Myocyte (in vitro differentiated cells): ENCODE measurements around the gene DLG5. TPM values are rescaled to one million over a fixed set of nuclear protein-coding genes. Genes with fewer than 3 reads are reported as not detected.
A peak's percentile ranks its signal among the peaks of the same experiment; 100 is the strongest.

Source experiments
- DNase-seq: peaks from one replicate; pipeline ENCODE4 v3.0.0-alpha.2; 2012; ENCODE audit warnings: low read depth
- total RNA-seq: library from RNA; depleted of rRNA; stranded (reverse); fragments of >200 nt; gene quantifications from 2 replicates; pipeline ENCODE4 v1.2.3, GENCODE V29; 2014

The DLG5 gene
- total RNA-seq, 1 donor from 2014 or later: 12.2 TPM

- DNase-seq: peak; percentile 85
These were observed 81.7 kb downstream of the DLG5 start for GRCh38 chr10:77844713-77845445.

GRCh38 chr10:77844177-77844576, 82.4 kb downstream of the DLG5 start:
- no peak for DNase-seq

- DNase-seq: no peak
These were observed 83.3 kb downstream of the DLG5 start for GRCh38 chr10:77843264-77843663.

GRCh38 chr10:77842652-77843212, 83.8 kb downstream of the DLG5 start:
- no peak for DNase-seq

GRCh38 chr10:77841711-77842375, 84.7 kb downstream of the DLG5 start:
- DNase-seq: no peak

DNA sequence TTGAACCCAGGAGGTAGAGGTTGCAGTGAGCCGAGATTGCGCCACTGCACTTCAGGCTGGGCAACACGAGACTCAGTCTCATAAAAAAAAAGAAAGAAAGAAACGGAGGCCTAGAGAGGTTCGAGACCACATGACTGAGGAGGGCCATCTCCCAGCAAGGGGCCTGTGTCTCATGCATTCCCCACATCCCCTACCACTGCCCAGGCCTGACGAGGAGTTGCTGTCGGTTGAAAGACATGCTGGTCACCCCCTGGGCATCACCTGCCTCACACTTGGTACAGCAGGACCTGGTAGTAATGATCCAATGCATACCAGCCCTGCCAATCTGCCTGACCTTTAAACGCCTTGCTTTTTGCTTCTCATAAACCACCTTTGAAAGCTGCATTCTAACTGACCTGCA, 85.9 kb downstream of the DLG5 start:
- DNase-seq: no peak

DNA sequence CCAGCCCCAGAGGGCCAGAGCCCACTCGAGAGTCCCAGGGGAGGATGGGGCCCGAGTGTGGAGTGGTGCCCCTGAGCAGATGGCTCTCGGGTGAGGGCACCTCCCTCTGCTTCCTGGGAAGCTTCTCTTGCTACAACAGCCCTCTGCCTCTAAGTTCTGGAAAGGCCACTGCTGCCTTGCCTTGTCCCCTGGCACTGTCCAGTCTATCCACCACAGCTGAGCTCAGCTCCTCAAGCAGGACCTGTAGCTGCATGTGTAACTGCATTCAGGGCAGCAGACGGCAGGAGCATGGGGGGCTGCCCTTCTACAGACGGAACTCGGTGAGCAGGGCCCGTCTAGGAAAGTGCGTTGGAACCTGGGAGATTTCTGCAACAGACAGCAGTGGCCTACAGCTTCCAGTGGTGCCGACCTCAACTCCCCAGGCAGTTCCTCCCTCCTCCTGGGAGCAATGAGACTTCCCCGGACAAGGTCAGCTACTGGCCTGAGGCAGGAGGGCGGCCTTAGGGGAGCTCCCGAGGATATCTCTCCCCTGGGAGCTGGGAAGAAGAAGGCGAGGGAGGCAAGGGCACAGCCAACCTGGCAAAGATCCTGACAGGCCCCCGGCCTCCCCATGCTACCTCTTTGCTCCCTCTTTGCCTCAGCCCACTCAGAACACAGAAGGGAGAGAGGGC, 88.5 kb downstream of the DLG5 start:
- no peak for DNase-seq

- DNase-seq: peak; percentile 80
These were observed 89.2 kb downstream of the DLG5 start for GRCh38 chr10:77837248-77837924.

DNA sequence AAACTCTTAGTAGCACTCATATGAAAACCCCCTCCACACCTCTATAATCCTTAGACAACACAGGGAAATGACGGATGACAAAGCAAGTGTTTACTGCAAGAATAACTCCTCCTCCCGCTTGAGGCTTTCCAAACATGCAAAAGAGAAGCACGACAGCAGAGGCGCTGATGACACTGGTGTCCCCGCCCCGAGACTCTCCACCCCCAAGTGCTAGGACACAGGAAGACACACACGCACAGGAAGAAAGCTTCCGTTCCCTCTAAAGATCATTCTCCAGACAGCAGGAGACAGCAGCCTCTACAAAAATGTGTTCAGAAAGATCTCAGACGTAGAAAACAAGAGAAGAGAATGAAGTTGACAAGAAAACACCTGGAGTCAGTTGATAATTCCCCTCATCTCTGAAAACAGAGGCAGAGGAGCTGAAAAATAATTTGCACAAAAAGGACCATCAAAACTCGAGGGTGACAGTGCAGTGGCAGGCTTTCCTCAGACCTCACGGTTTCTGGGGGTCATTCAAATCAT, 90.2 kb downstream of the DLG5 start:
- DNase-seq: peak; percentile 79

DNA sequence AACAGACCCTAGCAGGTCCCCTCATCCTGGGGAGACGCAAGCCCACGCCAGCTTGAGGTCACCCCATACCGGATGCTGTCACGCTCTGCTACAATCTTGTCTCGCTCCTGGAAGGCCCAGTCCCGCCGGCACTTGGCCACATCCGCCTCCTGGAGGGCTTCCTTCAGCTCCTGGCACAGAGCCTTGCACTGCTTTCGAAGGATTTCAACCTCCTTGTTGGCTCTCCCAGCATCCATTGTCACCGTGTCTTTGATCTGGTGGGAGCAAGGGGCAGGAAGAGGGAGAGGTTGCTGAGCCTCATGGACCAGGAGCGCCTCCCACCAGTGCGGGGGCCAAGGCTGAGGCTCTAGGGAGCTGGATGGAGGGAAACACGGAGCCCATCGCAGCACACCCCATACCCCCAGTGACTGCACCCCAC, 90.9 kb downstream of the DLG5 start:
- no peak for DNase-seq

DNA sequence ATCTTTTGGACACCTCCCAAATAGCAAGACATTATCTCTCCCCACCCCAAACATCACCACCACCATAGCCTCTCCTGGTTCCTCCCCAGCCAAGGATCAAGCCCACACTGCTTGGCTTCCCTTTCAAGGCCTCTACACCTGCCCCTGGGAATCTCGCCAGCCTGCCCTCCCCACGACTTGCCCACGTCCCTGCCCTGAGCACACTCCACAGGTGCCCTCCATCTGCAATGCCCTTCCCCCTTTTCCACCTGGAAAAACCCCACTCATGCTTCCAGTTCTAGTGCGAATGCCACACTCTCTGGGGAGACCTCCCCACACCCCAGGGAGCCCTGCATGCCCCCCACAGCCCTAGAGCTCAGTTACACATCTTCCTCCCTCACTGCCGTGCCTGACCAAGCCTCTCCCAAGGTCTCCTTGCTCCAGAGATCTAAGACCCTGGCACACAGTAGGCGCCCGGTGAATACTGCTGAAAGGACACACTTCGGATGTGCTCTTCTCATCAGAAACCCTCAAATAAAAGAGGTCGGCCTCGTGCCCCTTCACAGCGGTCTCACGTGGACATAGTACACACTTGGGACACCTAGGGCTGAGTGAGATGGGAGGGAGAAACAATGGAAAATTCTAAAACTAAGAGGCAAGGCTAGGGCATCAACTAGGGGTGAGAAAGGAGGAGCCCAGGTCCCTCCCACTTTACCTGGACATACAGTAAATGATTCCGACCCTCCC, 91.4 kb downstream of the DLG5 start:
- peak; percentile 13 for DNase-seq

DNA sequence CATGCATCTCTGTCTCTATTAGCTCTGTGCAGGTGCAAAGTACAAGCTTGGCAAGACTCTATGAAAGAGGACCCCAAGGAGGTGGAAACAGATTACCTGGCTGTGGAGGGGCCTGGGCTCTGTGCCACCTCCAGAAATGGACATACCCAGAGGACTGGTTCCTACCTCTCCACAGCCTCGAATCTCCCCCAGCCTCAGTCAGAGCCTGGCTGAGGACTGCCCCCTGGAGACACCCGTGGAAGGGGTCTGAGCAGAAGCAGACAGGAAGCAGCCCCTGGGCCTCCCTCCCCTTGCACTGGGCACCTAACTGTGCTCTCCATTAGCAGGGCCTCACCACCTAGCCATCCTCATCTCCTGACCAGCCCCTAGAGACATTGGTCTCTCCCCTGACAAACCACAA, 92.0 kb downstream of the DLG5 start:
- DNase-seq: no peak

- no peak for DNase-seq
These were observed 92.8 kb downstream of the DLG5 start for GRCh38 chr10:77833792-77834191.

- no peak for DNase-seq
These were observed 93.3 kb downstream of the DLG5 start for GRCh38 chr10:77833225-77833624.

GRCh38 chr10:77832238-77832637, 94.3 kb downstream of the DLG5 start:
- no peak for DNase-seq

DNA sequence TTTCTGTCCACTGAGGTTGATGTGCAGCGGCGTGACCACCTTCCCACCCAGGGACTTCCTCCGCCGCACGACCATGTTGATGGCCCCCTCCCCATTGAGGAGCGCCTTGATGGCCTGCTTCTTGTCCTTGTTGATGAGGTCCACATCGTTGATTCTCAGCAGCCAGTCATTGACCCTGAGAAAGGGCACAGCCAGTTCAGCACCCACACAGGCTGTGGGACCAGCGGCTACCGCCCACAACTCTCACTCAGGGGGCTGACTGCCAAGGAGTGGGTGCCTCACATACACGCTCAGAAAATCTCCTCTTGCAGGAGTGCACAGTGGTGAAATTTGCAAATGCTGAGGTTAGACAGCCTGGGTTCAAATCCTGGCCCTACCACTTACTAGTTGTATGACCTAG, 97.2 kb downstream of the DLG5 start:
- DNase-seq: no peak

DNA sequence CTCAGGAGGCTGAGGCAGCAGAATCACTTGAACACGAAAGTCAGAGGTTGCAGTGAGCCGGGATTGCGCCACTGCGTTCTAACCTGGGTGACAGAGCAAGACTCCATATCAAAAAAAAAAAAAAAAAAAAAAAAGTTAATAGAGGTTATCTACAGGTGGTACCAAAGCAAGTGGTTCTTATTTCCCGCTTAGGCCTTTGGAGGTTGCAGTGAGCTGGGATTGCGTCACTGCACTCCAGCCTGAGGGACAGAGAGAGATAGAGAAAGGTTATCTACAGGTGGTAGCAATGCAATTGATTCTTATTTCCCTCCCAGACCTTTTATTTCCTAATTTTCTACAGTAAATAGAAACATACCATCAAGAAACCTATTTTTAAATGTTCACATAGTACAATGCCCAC, 98.2 kb downstream of the DLG5 start:
- no peak for DNase-seq

DNA sequence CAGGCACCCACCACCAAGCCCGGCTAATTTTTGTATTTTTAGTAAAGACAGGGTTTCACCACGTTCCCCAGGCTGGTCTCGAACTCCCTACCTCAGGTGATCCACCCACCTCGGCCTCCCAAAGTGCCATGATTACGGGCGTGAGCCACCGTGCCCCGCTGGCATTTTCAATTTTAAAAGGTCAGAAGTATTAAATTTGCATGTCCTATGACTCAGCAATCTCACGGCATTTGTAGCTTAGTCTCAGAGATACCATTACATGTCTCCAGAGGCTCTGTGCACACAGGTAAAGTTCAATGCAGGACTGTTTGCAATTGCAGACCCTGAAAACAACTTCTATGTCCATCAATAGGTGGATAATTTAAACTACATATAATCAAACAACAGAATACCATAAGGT, 99.2 kb downstream of the DLG5 start:
- no peak for DNase-seq

DNA sequence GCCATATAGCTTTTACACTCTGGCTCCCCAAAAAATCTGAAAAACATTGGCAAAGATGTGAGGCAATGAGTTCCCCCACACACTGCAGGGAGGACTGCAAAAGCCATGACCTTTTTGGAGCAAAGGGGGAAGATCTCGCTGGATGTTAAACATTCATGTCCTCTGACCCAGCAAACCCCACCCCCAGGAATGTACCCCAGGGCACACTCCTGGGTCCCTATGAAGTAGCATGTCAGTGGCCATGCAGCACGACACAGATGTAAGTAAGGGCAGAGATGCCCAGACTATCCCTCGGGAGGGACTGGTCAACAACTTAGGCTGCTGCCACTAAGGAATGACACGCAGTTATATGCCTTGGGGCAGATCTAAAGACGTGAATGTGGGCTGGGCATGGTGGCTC, 100.6 kb downstream of the DLG5 start:
- no peak for DNase-seq

DNA sequence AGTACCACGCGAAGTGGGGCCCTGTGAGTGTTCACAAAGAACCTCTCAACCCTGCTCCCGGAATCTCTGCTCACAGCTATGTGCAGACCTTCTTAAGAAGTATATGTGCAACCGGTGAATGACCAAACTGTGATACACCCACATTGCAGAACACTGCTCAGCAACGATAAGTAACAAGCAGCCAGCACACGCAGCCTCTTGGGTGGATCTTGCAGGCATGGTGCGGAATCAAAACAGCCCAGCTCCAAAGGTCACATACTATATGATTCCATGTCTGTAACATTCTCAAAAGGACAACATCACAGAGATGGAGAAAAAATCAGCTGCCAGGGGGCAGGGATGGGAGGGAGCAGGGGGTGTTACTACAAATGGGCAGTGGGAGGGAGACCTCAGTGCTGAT, 101.6 kb downstream of the DLG5 start:
- no peak for DNase-seq
